H4 (cell line): ENCODE results near the gene CHD3. TPM values are rescaled to one million over a fixed set of nuclear protein-coding genes. Genes with fewer than 3 reads are reported as not detected.
"Not testable (repeated sequence)": the region's sequence is repeated elsewhere in the genome, so short reads cannot be mapped to it uniquely, and the experiment has no call there.

ENCODE experiments used
- DNase-seq: peaks from one replicate; pipeline ENCODE4 v3.0.0-alpha.2; 2015; ENCODE audit warnings: low spot score
- total RNA-seq: library from RNA; depleted of rRNA; stranded (reverse); fragments of >200 nt; shearing (Covaris generic); gene quantifications from 2 replicates; pipeline ENCODE4 v1.2.3, GENCODE V29; 2014

CHD3 gene
- total RNA-seq, 1 experiment from 2014 or later = 26.5 TPM

- DNase-seq = no peak
Observed at GRCh38 chr17:7849751-7850504, 38.7 kb upstream of the CHD3 start.

- DNase-seq = no peak
Observed at GRCh38 chr17:7850701-7851437, 37.7 kb upstream of the CHD3 start.

DNA sequence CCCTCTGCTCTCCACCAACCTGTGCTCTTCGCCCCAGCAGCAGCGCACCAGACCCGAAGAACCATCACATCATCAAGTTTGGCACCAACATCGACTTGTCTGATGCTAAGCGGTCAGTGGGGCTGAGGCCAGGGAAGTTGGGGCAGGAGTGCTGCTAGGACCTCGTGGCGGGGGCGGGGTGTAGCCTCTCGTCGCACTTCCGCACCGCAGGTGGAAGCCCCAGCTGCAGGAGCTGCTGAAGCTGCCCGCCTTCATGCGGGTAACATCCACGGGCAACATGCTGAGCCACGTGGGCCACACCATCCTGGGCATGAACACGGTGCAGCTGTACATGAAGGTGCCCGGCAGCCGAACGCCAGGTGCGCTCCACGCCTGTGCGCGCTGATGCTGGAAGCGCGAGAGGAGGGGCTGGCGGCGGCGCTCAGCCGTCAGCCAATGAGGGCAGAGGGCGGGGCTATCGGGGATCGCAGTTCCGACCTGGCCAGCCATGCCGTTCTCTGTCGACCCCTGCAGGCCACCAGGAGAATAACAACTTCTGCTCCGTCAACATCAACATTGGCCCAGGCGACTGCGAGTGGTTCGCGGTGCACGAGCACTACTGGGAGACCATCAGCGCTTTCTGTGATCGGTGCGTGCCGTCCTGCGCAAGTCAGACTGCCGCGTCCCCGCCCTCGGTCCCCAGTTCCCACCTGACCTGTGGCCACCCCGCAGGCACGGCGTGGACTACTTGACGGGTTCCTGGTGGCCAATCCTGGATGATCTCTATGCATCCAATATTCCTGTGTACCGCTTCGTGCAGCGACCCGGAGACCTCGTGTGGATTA lies 36.9 kb upstream of the CHD3 start:
- DNase-seq = no peak

DNA sequence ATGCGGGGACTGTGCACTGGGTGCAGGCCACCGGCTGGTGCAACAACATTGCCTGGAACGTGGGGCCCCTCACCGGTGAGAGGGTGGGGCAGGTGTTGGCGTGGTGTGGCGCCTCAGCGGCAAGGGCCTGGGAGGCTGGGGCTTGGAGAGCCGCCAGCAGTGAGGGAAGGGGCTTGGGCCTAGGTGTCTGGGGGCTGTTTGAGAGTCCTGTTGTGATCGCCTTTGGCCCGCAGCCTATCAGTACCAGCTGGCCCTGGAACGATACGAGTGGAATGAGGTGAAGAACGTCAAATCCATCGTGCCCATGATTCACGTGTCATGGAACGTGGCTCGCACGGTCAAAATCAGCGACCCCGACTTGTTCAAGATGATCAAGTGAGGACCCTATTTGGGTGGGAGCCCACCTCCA lies 36.3 kb upstream of the CHD3 start:
- no peak for DNase-seq

DNA sequence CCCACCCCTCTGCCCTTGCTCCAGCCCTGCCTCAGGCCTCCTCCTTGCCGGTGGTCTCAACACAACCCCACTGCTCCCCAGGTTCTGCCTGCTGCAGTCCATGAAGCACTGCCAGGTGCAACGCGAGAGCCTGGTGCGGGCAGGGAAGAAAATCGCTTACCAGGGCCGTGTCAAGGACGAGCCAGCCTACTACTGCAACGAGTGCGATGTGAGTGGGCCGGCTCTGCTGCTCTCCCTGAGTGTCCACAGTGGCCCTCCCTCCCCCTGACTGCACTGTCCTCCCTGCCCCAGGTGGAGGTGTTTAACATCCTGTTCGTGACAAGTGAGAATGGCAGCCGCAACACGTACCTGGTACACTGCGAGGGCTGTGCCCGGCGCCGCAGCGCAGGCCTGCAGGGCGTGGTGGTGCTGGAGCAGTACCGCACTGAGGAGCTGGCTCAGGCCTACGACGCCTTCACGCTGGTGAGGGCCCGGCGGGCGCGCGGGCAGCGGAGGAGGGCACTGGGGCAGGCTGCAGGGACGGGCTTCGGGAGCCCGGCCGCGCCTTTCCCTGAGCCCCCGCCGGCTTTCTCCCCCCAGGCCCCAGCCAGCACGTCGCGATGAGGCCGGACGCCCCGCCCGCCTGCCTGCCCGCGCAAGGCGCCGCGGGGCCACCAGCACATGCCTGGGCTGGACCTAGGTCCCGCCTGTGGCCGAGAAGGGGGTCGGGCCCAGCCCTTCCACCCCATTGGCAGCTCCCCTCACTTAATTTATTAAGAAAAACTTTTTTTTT lies 35.5 kb upstream of the CHD3 start:
- DNase-seq = no peak

DNA sequence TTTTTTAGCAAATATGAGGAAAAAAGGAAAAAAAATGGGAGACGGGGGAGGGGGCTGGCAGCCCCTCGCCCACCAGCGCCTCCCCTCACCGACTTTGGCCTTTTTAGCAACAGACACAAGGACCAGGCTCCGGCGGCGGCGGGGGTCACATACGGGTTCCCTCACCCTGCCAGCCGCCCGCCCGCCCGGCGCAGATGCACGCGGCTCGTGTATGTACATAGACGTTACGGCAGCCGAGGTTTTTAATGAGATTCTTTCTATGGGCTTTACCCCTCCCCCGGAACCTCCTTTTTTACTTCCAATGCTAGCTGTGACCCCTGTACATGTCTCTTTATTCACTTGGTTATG lies 34.9 kb upstream of the CHD3 start:
- DNase-seq = no peak

GRCh38 chr17:7854078-7854777 lies 34.4 kb upstream of the CHD3 start:
- no peak for DNase-seq

DNA sequence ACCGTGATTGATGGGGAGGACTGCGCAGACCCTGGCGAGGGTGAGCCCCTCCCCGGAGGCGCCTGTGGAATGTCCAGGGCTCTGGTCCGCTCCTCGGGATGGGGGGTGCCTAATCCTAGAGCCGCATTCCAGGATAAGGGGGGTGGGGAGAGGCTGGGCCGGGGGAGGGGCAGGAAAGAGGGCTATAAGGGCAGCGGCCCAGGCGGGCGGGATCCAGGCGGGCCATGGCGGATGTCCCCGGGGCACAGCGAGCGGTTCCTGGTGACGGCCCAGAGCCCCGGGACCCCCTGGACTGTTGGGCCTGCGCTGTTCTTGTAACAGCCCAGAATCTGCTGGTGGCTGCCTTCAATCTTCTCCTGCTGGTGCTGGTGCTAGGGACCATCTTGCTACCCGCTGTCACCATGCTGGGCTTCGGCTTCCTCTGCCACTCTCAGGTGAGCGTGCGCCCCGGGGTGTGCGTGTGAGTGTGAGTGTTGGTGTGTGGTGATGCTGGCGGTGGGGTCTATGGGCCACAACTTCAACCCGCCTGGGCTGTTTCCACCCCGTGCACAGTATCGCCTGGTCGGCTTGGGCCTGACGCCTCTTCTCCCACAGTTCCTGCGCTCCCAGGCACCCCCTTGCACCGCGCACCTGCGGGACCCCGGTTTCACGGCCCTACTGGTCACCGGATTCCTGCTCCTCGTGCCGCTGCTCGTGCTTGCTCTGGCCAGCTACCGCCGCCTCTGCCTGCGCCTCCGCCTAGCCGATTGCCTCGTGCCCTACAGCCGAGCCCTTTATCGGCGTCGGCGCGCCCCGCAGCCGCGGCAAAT lies 33.5 kb upstream of the CHD3 start, which contains the start of gene TMEM88:
TMEM88 (plus strand) TSS at position 216 of the 809 bp plus-strand sequence; CDS start at position 225, 9 bp downstream.
- DNase-seq = no peak

DNA sequence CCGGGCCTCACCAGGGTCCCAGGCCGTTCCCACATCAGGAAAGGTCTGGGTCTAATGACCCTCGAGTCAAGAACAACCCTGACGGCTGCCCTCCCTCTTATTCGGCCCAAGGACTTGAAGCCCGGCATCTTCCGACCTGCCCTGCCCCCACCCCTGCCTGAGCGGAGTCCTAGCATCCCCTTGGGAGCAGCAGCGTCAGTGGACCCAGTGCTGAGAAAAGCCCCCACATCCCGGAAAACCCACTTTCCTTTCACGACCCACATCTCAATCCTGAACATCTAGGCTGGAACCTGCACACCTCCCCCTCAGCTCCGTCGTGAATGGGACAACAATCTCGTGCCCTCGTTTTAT lies 33.0 kb upstream of the CHD3 start:
- no peak for DNase-seq

GRCh38 chr17:7856011-7856810 lies 32.4 kb upstream of the CHD3 start:
- no peak for DNase-seq

- DNase-seq = peak; percentile 98
Observed at GRCh38 chr17:7856811-7857712, 31.5 kb upstream of the CHD3 start, which contains the start of gene NAA38. Gene NAA38, minus strand, starts transcription at chr17:7857559. Its CDS starts 96 bp downstream, at chr17:7857463.

DNA sequence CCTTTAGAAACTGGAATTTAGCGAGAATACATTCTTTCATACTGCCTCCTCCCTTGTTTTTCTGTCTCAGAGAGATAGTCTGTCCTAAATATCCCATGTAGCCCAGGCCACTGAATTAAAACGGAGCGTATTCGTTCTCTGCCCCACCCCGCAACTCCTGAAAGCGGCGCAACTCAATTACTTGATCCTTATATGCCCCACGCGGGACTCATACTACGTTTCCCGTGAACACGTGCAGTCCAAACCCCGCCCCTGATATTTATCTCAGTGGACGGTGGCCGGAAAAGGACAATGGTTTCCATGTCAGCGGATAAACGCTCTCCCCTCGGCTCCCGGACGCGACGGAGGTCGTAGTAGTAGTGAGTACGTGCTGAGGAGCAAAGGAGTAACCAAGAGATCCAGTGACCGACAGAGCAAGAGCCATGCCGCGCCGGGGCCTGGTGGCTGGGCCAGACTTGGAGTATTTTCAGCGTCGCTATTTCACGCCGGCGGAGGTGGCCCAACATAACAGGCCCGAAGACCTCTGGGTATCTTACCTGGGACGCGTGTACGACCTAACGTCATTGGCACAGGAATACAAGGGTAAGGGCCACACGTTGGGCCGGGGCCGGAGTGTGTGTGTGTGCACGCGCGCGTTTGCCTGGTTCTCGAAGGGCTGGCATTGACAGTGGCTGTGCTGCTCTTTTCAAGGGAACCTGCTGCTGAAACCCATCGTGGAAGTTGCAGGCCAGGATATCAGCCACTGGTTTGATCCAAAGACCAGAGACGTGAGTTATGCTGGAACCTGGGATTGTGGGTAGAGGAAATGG lies 30.7 kb upstream of the CHD3 start, which contains the start of gene CYB5D1:
CYB5D1 (plus strand) TSS at position 291 of the 809 bp plus-strand sequence; CDS start at position 423, 132 bp downstream.
- peak; percentile 82 for DNase-seq

GRCh38 chr17:7858522-7858810 lies 30.1 kb upstream of the CHD3 start:
- no peak for DNase-seq

DNA sequence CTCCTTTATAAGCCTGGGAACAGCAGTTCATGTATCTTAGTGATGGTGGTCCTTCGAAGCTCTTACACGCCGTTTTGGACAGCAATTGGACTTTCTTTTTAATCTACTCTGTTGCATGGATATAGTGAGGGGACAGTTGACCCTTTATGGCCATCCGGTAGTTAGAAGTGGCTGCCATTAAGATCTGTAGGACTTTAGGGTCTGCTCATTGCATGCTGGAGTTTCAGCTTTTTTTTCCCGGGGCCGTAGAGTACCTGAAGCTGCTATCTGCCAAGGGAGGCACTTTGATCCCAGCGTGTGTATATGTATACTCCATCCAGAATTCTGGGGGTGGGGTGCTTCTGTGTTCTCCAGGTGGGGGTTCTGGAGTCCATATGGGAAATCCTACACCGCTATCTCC lies 29.6 kb upstream of the CHD3 start:
- no peak for DNase-seq

- DNase-seq = no peak
Observed at GRCh38 chr17:7862692-7863437, 25.7 kb upstream of the CHD3 start.

- DNase-seq = not testable (repeated sequence)
Observed at GRCh38 chr17:7864384-7864783, 24.2 kb upstream of the CHD3 start.
